Measurements from ENCODE around the gene GNG7.

Gene GNG7

DNA sequence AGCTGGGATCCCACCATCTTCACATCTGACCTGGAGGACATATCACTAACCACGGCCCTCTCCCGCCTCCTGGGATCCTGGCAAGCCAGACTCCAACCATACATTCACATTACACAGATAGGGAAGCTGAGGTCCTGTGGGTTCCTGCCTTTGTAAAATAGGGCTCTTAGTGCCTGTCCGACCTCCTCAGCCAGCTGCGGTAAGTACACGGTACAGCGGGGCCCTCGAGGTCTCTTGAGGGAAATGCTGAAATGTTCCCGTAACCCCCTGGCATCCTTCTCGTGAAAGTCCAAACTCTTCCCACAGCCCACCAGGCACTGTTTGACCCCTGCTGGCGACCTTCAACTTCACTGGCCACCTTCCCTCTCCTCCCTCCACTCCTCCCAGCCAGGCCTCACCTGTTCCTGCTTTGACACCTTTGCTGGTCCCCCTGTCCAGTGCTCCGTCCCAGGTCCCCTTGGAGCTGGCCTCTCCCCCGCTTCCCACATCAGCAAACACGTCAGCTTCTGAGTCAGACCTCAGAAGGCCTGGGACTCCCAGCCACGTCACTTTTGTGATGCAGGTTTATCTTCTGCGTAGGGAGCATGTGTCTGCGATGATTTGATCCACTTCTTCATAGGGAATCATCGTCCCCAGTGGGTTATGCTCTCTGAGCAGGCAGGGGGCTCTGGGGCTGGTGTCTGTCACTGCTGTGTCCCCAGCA, 8.8 kb upstream of the GNG7 start:
- peak; percentile 66 for DNase-seq (ENCODE audit: low read depth)
- no peak overlapping the region for H3K4me3 ChIP-seq (ENCODE audit: low read depth, low read length)
- TF ChIP-seq, protein P1, sequence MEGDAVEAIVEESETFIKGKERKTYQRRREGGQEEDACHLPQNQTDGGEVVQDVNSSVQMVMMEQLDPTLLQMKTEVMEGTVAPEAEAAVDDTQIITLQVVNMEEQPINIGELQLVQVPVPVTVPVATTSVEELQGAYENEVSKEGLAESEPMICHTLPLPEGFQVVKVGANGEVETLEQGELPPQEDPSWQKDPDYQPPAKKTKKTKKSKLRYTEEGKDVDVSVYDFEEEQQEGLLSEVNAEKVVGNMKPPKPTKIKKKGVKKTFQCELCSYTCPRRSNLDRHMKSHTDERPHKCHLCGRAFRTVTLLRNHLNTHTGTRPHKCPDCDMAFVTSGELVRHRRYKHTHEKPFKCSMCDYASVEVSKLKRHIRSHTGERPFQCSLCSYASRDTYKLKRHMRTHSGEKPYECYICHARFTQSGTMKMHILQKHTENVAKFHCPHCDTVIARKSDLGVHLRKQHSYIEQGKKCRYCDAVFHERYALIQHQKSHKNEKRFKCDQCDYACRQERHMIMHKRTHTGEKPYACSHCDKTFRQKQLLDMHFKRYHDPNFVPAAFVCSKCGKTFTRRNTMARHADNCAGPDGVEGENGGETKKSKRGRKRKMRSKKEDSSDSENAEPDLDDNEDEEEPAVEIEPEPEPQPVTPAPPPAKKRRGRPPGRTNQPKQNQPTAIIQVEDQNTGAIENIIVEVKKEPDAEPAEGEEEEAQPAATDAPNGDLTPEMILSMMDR (conservative IDR thresholded peaks at IDR 0.05; ENCODE audit: low read depth, low read length): no peak

GRCh38 chr19:2706251-2706650, 3.8 kb upstream of the GNG7 start:
- TF ChIP-seq, protein P1 (conservative IDR thresholded peaks at IDR 0.05; ENCODE audit: low read depth, low read length): no peak
- no peak for DNase-seq (ENCODE audit: low read depth)
- no peak overlapping the region for H3K4me3 ChIP-seq (ENCODE audit: low read depth, low read length)

DNA sequence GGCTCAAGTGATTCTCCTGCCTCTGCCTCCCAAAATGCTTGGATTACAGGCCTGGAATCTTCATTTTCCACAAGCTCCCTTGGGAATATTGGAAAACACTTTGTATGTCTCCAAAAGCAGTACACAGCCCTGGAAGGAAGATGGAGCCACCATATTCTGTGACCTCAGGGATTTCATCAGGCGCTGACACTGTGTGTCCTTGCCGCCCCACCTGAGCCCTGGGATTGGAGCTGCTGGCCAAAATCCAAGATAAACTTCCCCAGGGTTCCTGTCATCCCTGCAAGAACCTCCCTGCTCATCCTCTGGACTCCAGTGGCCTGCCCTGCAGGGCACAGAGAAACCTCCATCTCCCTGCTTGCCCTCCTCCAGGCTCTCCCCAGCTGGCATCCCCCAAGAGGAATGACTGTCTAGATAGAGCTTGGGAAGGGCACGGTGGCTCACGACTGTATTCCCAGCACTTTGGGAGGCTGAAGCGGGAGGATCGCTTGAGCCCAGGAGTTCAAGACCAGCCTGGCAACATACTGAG, 1.3 kb upstream of the GNG7 start:
- no peak overlapping the region for H3K4me3 ChIP-seq (ENCODE audit: low read depth, low read length)
- DNase-seq (ENCODE audit: low read depth): no peak
- TF ChIP-seq, protein P1 (conservative IDR thresholded peaks at IDR 0.05; ENCODE audit: low read depth, low read length): no peak

- H3K4me3 ChIP-seq (ENCODE audit: low read depth, low read length): no peak overlapping the region
- TF ChIP-seq, protein P1 (conservative IDR thresholded peaks at IDR 0.05; ENCODE audit: low read depth, low read length): no peak
- no peak for DNase-seq (ENCODE audit: low read depth)
Observed at GRCh38 chr19:2703077-2703437, 563 bp upstream of the GNG7 start.

- DNase-seq (ENCODE audit: low read depth): no peak
- no peak overlapping the region for H3K4me3 ChIP-seq (ENCODE audit: low read depth, low read length)
- TF ChIP-seq, protein P1 (conservative IDR thresholded peaks at IDR 0.05; ENCODE audit: low read depth, low read length): no peak
Observed at GRCh38 chr19:2701361-2702169, 929 bp downstream of the GNG7 start.

- no peak for DNase-seq (ENCODE audit: low read depth)
- no peak overlapping the region for H3K4me3 ChIP-seq (ENCODE audit: low read depth, low read length)
- TF ChIP-seq, protein P1 (conservative IDR thresholded peaks at IDR 0.05; ENCODE audit: low read depth, low read length): no peak
Observed at GRCh38 chr19:2700660-2701360, 1.7 kb downstream of the GNG7 start.
